Measurements from ENCODE around the gene RNF13.

GRCh38 chr3:149959443-149959842 lies 146.4 kb downstream of the RNF13 start:
- TF ChIP-seq, protein P1, sequence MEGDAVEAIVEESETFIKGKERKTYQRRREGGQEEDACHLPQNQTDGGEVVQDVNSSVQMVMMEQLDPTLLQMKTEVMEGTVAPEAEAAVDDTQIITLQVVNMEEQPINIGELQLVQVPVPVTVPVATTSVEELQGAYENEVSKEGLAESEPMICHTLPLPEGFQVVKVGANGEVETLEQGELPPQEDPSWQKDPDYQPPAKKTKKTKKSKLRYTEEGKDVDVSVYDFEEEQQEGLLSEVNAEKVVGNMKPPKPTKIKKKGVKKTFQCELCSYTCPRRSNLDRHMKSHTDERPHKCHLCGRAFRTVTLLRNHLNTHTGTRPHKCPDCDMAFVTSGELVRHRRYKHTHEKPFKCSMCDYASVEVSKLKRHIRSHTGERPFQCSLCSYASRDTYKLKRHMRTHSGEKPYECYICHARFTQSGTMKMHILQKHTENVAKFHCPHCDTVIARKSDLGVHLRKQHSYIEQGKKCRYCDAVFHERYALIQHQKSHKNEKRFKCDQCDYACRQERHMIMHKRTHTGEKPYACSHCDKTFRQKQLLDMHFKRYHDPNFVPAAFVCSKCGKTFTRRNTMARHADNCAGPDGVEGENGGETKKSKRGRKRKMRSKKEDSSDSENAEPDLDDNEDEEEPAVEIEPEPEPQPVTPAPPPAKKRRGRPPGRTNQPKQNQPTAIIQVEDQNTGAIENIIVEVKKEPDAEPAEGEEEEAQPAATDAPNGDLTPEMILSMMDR (IDR thresholded peaks at IDR 0.05; ENCODE audit: low read length) = no peak
- no peak for TF ChIP-seq EZH2 (optimal IDR thresholded peaks at IDR 0.05; ENCODE audit: low read depth, low read length)
- TF ChIP-seq EZH2phosphoT487 (IDR thresholded peaks at IDR 0.05; ENCODE audit: low read length) = no peak

All from MM.1S (cell line).